Lung microvascular endothelial cell (primary cell): Measurements from ENCODE around the gene AREL1. TPM values are rescaled to one million over a fixed set of nuclear protein-coding genes. Genes with fewer than 3 reads are reported as not detected.
A peak's percentile ranks its signal among the peaks of the same experiment; 100 is the strongest.

Experiments used
- DNase-seq, 2 donors: peaks; one replicate each; pipeline versions ENCODE4 v3.0.0 to v3.0.0-alpha.2; 2010; ENCODE audit warnings: low read depth in 2 of 2
- total RNA-seq: library from RNA; depleted of rRNA; stranded (reverse); fragments of >200 nt; gene quantifications from 2 replicates; pipeline ENCODE4 v1.2.1, GENCODE V29; 2014

Gene AREL1
- total RNA-seq, 1 donor from 2014 or later, result 27.4 TPM

GRCh38 chr14:74612350-74613021, 100.4 kb downstream of the AREL1 start:
- DNase-seq, result peak; percentile 84 to 88

- DNase-seq, result peak; percentile 61 to 62
Observed at GRCh38 chr14:74611650-74612349, 101.1 kb downstream of the AREL1 start, which contains the start of gene LTBP2. TSS of gene LTBP2 (minus strand) at chr14:74612237. CDS start at chr14:74611944, 293 bp downstream.

Other genes starting within 250 kb of the AREL1 start
- gene NPC2, start 219.8 kb downstream of the AREL1 start, total RNA-seq, result 153 and 244 TPM in 2 replicates
- 8.5 and 9.2 TPM in 2 replicates for gene ISCA2, start 219.3 kb downstream of the AREL1 start, total RNA-seq
- gene LTBP2, start 100.8 kb downstream of the AREL1 start, total RNA-seq, result 6.2 and 44.9 TPM in 2 replicates
- 10.9 and 12.9 TPM in 2 replicates for gene FCF1, start 64 bp upstream of the AREL1 start, total RNA-seq
- gene YLPM1, start 50.2 kb upstream of the AREL1 start, total RNA-seq, result 12.9 and 18.3 TPM in 2 replicates
- not detected in 2 replicates for gene PROX2, start 163.1 kb upstream of the AREL1 start, total RNA-seq
- gene DLST, start 168.8 kb upstream of the AREL1 start, total RNA-seq, result 35.3 and 35.7 TPM in 2 replicates
- 4.4 and 6.2 TPM in 2 replicates for gene RPS6KL1, start 210.2 kb upstream of the AREL1 start, total RNA-seq
- 20.2 and 92.0 TPM in 2 replicates for gene PGF, start 242.5 kb upstream of the AREL1 start, total RNA-seq